CD8-positive, alpha-beta memory T cell (primary cell): ENCODE data around the gene LBR. TPM values are rescaled to one million over a fixed set of nuclear protein-coding genes. Genes with fewer than 3 reads are reported as not detected.
A peak's percentile ranks its signal among the peaks of the same experiment; 100 is the strongest.

Experiments
- CTCF ChIA-PET: fragments of 350-600 bp; sonication (Branson Sonifier 250); formaldehyde crosslinking; loops from one replicate; lab custom pipeline; 2021; ENCODE audit warnings: antibody characterized with exemption; lab: Charles Lee
- POLR2A ChIA-PET: fragments of 350-600 bp; sonication (Branson Sonifier 250); formaldehyde crosslinking; loops from one replicate; lab custom pipeline; 2021; ENCODE audit warnings: antibody characterized with exemption; lab: Charles Lee
- DNase-seq, 5 donors: peaks; one replicate each; pipeline versions ENCODE4 v3.0.0 to v3.0.0-alpha.2; 2020 to 2022; ENCODE audit warnings: mixed read lengths in 1 of 5
- H3K27ac ChIP-seq: one replicate; pipeline ENCODE4 v1.7.0; 2013; ENCODE audit warnings: low read depth, mild to moderate bottlenecking, low read length, moderate library complexity
- H3K27me3 ChIP-seq: 2 replicates; pipeline ENCODE4 v1.7.0; 2013; ENCODE audit warnings: low read length, mild to moderate bottlenecking; ENCODE audit not compliant: insufficient read depth, poor library complexity, severe bottlenecking
- H3K36me3 ChIP-seq: 2 replicates; pipeline ENCODE4 v1.7.0; 2013; ENCODE audit warnings: mild to moderate bottlenecking, low read length, moderate library complexity; ENCODE audit not compliant: insufficient read depth
- H3K4me1 ChIP-seq: 2 replicates; pipeline ENCODE4 v1.7.0; 2013; ENCODE audit warnings: mild to moderate bottlenecking, low read length, moderate library complexity; ENCODE audit not compliant: insufficient read depth
- H3K4me3 ChIP-seq: 2 replicates; pipeline ENCODE4 v1.7.0; 2013; ENCODE audit warnings: mild to moderate bottlenecking, low read length
- H3K9me3 ChIP-seq: 2 replicates; pipeline ENCODE4 v1.7.0; 2013; ENCODE audit warnings: mild to moderate bottlenecking, low read length
- H3K27ac Mint-ChIP-seq, 8 donors: one replicate each; pipeline ENCODE4 v1.8.0; 2020 to 2021; ENCODE audit warnings: mixed read lengths in 8 of 8, mild to moderate bottlenecking in 6 of 8, inconsistent platforms in 3 of 8, moderate library complexity in 3 of 8
- H3K27me3 Mint-ChIP-seq, 2 donors: one replicate each; pipeline ENCODE4 v1.8.0; 2020 to 2021; ENCODE audit warnings: mixed read lengths in 2 of 2, mild to moderate bottlenecking in 1 of 2, moderate library complexity in 1 of 2
- H3K36me3 Mint-ChIP-seq, 3 donors: one replicate each; pipeline ENCODE4 v1.8.0; 2020 to 2021; ENCODE audit warnings: mixed read lengths in 3 of 3, inconsistent platforms in 1 of 3, mild to moderate bottlenecking in 1 of 3
- H3K4me1 Mint-ChIP-seq, 3 donors: one replicate each; pipeline ENCODE4 v1.8.0; 2020 to 2021; ENCODE audit warnings: mixed read lengths in 3 of 3, inconsistent platforms in 1 of 3, mild to moderate bottlenecking in 1 of 3
- H3K4me3 Mint-ChIP-seq, 7 donors: one replicate each; pipeline ENCODE4 v1.8.0; 2020 to 2021; ENCODE audit warnings: mixed read lengths in 7 of 7, mild to moderate bottlenecking in 6 of 7, moderate library complexity in 4 of 7, inconsistent platforms in 2 of 7
- H3K9me3 Mint-ChIP-seq, 5 donors: one replicate each; pipeline ENCODE4 v1.8.0; 2020 to 2022; ENCODE audit warnings: mixed read lengths in 5 of 5, mild to moderate bottlenecking in 3 of 5, moderate library complexity in 2 of 5, inconsistent platforms in 1 of 5
- polyA plus RNA-seq: library from polyadenylated mRNA; unstranded; fragments of 300-500 nt; fragmentation: Illumina TruSeq; gene quantifications from one replicate; pipeline ENCODE4 v1.2.3, GENCODE V29; 2021
- total RNA-seq, 2 experiments: library from RNA; stranded (reverse); gene quantifications; one replicate each; pipeline ENCODE4 v1.2.3, GENCODE V29; 2021

Gene LBR
- total and polyA plus RNA-seq, 3 experiments from 2014 or later = 110 to 132 (median 125) TPM

DNA sequence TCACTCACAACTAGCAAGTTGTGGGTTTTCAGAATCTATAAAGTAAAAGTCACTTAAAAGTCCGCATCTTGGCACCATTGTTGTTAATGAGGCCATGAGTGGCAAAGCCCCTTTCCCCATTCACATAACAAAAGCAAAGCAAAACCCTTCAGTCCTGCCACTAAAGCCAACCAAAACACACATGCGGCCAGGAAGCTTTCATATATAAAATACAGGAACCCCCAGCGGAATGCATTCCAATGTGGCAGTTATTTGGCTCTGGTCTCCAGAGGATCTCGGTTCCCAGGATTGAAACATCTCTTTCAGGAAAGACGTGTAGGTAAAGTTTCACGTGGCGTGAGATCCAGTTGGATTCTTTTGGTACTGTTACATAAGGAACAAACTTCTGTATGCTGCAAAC is 2.5 kb upstream of the LBR start:
- peak overlapping the region in 1 of 7 donors; percentile 75 for H3K4me3 Mint-ChIP-seq
- H3K27me3 Mint-ChIP-seq = no peaks in the 10 kb centered on the region

DNA sequence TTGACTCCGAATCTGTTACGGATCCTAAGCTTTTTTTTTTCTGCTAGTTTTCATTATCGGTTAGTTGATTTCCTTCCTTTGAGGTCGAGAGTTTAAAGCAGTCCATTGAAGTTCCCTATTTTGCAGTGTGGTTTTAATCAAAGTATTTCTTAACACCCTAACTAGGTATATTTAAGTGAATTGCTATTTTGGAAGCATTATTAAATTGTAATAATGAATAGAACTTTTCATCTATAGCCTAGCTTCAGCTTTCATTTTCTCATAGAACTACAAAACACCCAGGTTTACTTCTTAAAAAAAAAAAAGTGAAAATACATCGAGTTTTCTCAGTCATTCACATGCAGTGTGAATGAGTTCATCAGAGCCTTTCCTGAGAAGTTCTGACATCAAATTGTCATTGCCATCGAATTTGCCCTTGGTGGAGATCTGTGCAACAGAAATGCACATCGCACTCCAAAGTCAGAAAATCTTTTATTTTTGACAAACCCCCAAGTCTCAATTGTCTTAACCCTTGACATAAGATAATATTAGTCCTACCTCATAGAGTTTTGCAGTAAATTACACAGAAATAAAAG is 1.1 kb upstream of the LBR start:
- no peaks in the 10 kb centered on the region for H3K27me3 Mint-ChIP-seq
- Histone ChIP-seq H3K27ac (peak overlapping the region; percentile 86), H3K9me3 (no peaks in the 10 kb centered on the region), H3K4me1 (peaks cover 34% of the 10 kb centered on the region), H3K27me3 (no peaks in the 10 kb centered on the region), H3K4me3 (peak overlapping the region; percentile 88), H3K36me3 (no peaks in the 10 kb centered on the region)
- H3K4me3 Mint-ChIP-seq = peak overlapping the region; percentile 86 to 95 (median 91)
- peaks cover 35 to 40% (median 39%) of the 10 kb centered on the region in 3 donors for H3K4me1 Mint-ChIP-seq
- ChIA-PET POLR2A (interaction anchor here (1.0 to 4.9 kb wide), 11 partner anchors 12 to 634 kb away, joined by 3 to 98 read pairs (median 6); partner anchors contain the start of genes H3-3A, SDE2, SRP9 and TMEM63A), CTCF (interaction anchor here (0.6 to 3.4 kb wide), 7 partner anchors 9 to 45 kb away, joined by 3 to 35 read pairs (median 7); no protein-coding TSS in a partner anchor)
- H3K27ac Mint-ChIP-seq = peak overlapping the region; percentile 38 to 96 (median 92)
- H3K36me3 Mint-ChIP-seq = peaks cover 0 to 13% (median 0%) of the 10 kb centered on the region in 3 donors
- no peak for DNase-seq
- no peaks in the 10 kb centered on the region for H3K9me3 Mint-ChIP-seq

More for the DNA sequence above, 2.5 kb upstream of the LBR start:
- H3K9me3 ChIP-seq = no peaks in the 10 kb centered on the region
- no peak overlapping the region for H3K27ac ChIP-seq
- H3K9me3 Mint-ChIP-seq = no peaks in the 10 kb centered on the region
- POLR2A ChIA-PET = interaction anchor here (0.7 to 0.8 kb wide), 2 partner anchors 37 to 730 kb away, joined by 3 to 5 read pairs; no protein-coding TSS in a partner anchor
- DNase-seq = no peak
- H3K36me3 Mint-ChIP-seq = peaks cover 0 to 13% (median 0%) of the 10 kb centered on the region in 3 donors
- peaks cover 21% of the 10 kb centered on the region for H3K4me1 ChIP-seq
- H3K27me3 ChIP-seq = no peaks in the 10 kb centered on the region
- peaks cover 22 to 26% (median 25%) of the 10 kb centered on the region in 3 donors for H3K4me1 Mint-ChIP-seq
- no peaks in the 10 kb centered on the region for H3K36me3 ChIP-seq
- no peak overlapping the region for H3K4me3 ChIP-seq
- CTCF ChIA-PET = interaction anchor here (2.6 kb wide), 1 partner anchor 11 kb away, joined by 7 read pairs; no protein-coding TSS in a partner anchor
- peak overlapping the region in 1 of 8 donors; percentile 40 for H3K27ac Mint-ChIP-seq

GRCh38 chr1:225428068-225428880 is 436 bp upstream of the LBR start:
- peaks cover 41% of the 10 kb centered on the region for H3K4me1 ChIP-seq
- Mint-ChIP-seq H3K36me3 (peaks cover 0 to 19% (median 0%) of the 10 kb centered on the region in 3 donors), H3K27me3 (no peaks in the 10 kb centered on the region), H3K4me1 (peaks cover 42 to 46% (median 46%) of the 10 kb centered on the region in 3 donors), H3K9me3 (no peaks in the 10 kb centered on the region), H3K4me3 (peak overlapping the region; percentile 86 to 95 (median 91)), H3K27ac (peak overlapping the region; percentile 87 to 96 (median 93))
- peak; percentile 88 to 95 (median 89) for DNase-seq
- POLR2A ChIA-PET = interaction anchor here (0.6 to 4.9 kb wide), 14 partner anchors 13 to 635 kb away, joined by 3 to 98 read pairs (median 4); partner anchors contain the start of genes H3-3A, SDE2, SRP9 and TMEM63A
- H3K4me3 ChIP-seq = peak overlapping the region; percentile 88
- H3K27me3 ChIP-seq = no peaks in the 10 kb centered on the region
- H3K27ac ChIP-seq = peak overlapping the region; percentile 86
- CTCF ChIA-PET = interaction anchor here (0.6 to 3.4 kb wide), 7 partner anchors 10 to 46 kb away, joined by 3 to 35 read pairs (median 7); no protein-coding TSS in a partner anchor
- no peaks in the 10 kb centered on the region for H3K9me3 ChIP-seq
- no peaks in the 10 kb centered on the region for H3K36me3 ChIP-seq

DNA sequence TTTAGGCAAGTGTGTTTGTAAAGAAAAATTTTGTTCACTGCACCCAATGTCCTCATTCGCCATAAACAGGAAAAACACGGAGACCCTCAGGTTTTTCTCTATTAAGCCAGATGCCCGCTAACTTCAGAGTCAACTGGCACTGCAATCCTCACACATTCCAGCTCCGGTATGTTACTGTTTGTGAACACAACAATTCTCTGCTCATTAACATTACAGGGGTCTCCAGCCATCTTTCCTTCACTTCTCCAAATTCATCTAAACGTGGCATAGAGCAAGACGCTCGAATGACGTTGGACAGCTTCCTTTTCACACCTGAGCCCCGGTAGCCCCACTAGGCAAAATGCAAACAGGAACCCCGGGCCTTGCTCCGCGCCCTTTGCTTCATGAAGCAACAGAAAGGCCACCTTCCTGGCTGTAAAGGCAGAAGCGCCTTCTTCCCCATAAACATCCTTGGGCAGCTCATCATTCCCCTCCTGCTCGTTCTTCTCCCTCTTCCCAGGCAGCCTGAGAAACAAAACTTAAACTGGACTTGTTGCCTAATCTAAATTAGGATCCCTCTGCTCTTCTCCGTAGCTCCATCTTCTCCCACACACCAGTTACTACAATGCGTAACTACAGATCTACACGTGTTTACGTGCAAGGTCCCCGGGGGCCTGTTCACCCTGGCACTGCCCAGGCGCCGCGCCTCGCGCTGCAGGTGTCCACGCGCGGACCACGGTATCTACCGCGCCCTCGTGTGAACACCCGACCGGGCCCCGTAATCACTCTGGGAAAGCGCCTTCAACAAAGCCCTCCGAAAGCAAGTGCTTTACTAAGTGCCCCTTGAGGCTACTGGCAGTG is 1.2 kb downstream of the LBR start:
- Histone ChIP-seq H3K4me3 (peak overlapping the region; percentile 88), H3K27ac (peak overlapping the region; percentile 86), H3K9me3 (no peaks in the 10 kb centered on the region), H3K36me3 (no peaks in the 10 kb centered on the region), H3K27me3 (no peaks in the 10 kb centered on the region), H3K4me1 (peaks cover 47% of the 10 kb centered on the region)
- peak in 3 of 5 donors; percentile 18 to 44 (median 28) for DNase-seq
- CTCF ChIA-PET = interaction anchor here (1.6 to 3.4 kb wide), 6 partner anchors 12 to 47 kb away, joined by 4 to 35 read pairs (median 6); no protein-coding TSS in a partner anchor
- Mint-ChIP-seq H3K4me3 (peak overlapping the region; percentile 86 to 98 (median 90)), H3K27me3 (no peaks in the 10 kb centered on the region), H3K36me3 (peaks cover 0 to 33% (median 2%) of the 10 kb centered on the region in 3 donors), H3K27ac (peak overlapping the region; percentile 61 to 98 (median 86)), H3K4me1 (peaks cover 58 to 63% (median 62%) of the 10 kb centered on the region in 3 donors), H3K9me3 (no peaks in the 10 kb centered on the region)
- POLR2A ChIA-PET = interaction anchor here (0.6 to 4.9 kb wide), 9 partner anchors 18 to 638 kb away, joined by 3 to 98 read pairs (median 6); partner anchors contain the start of genes H3-3A and SDE2

DNA sequence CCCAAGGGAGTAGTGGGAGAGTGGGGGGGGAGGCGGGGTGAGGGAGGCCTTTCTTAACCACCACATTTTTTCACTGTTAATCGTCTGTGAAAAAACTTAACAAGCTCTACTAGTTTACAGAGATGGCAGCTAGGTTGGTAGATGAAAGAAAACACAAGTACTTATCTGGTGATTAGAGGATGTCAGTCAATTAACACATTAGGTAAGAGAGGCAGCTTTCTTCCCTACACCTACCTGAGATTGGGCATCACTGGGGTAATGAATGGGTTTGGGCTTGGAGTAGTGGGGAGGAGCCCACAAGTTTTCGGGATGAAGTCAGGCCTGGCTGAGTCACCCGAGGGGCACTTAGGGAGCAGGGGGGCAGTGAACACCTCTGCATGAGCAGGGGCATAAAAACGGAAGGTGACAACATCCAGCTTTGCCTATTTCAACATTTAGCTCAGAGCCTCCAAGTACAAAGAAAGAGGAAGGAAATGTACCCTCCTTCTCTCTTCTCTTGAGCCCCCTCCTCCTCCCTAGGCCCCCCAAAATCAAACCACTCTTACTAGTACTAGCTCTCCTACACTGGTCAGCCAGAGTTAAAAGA is 2.5 kb downstream of the LBR start:
- H3K4me1 ChIP-seq = peaks cover 47% of the 10 kb centered on the region
- DNase-seq = no peak
- no peaks in the 10 kb centered on the region for H3K9me3 ChIP-seq
- H3K27me3 Mint-ChIP-seq = no peaks in the 10 kb centered on the region
- no peaks in the 10 kb centered on the region for H3K9me3 Mint-ChIP-seq
- H3K36me3 ChIP-seq = no peaks in the 10 kb centered on the region
- peak overlapping the region; percentile 86 to 98 (median 90) for H3K4me3 Mint-ChIP-seq
- peak overlapping the region; percentile 86 for H3K27ac ChIP-seq
- peaks cover 64 to 72% (median 72%) of the 10 kb centered on the region in 3 donors for H3K4me1 Mint-ChIP-seq
- ChIA-PET CTCF (interaction anchor here (1.0 to 1.6 kb wide), 2 partner anchors 42 to 53 kb away, joined by 3 to 4 read pairs; no protein-coding TSS in a partner anchor), POLR2A (interaction anchor here (0.6 to 4.9 kb wide), 2 partner anchors 12 to 20 kb away, joined by 6 to 98 read pairs; no protein-coding TSS in a partner anchor)
- H3K4me3 ChIP-seq = peak overlapping the region; percentile 88
- no peaks in the 10 kb centered on the region for H3K27me3 ChIP-seq
- peak overlapping the region; percentile 61 to 96 (median 86) for H3K27ac Mint-ChIP-seq
- H3K36me3 Mint-ChIP-seq = peaks cover 0 to 43% (median 3%) of the 10 kb centered on the region in 3 donors

DNA sequence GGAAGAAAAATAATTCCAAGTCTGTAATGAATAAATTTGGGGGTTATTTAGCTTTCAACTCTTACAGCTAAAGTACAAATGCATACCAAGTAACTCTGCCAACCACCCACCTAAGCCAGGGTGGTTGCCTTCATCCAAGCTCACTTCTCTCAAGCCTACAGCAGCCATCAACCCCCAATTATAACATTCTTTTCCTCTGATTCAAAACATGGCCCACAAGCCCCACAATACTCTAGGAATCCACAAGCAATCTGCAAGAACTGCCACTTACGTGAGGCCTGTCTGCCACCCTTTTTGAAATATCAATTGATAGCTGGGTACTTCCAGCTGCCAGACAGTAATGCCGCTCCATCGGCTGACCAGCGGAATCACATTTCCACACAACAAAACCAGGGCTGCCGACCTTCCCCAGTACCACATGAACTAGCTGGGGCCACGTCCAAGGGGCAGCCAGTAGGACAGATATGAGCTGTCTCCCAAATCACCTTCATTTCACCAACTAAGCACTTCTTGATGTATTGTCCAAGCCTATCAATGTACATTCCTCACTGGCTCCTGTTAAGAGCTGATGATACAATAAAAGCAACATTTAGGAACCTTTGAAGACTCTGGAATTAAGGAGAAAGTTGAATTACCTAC is 3.2 kb downstream of the LBR start:
- H3K27me3 Mint-ChIP-seq = no peaks in the 10 kb centered on the region
- H3K36me3 ChIP-seq = peaks cover 6% of the 10 kb centered on the region
- peak overlapping the region; percentile 58 to 98 (median 90) for H3K4me3 Mint-ChIP-seq
- peak overlapping the region in 7 of 8 donors; percentile 44 to 96 (median 62) for H3K27ac Mint-ChIP-seq
- CTCF ChIA-PET = interaction anchor here (0.6 to 1.2 kb wide), 3 partner anchors 50 to 397 kb away, joined by 3 to 5 read pairs (median 3); no protein-coding TSS in a partner anchor
- H3K4me1 ChIP-seq = peaks cover 47% of the 10 kb centered on the region
- POLR2A ChIA-PET = interaction anchor here (4.9 kb wide), 1 partner anchor 20 kb away, joined by 98 read pairs; no protein-coding TSS in a partner anchor
- H3K9me3 Mint-ChIP-seq = no peaks in the 10 kb centered on the region
- peaks cover 65 to 75% (median 74%) of the 10 kb centered on the region in 3 donors for H3K4me1 Mint-ChIP-seq
- DNase-seq = no peak
- H3K27ac ChIP-seq = no peak overlapping the region
- H3K27me3 ChIP-seq = no peaks in the 10 kb centered on the region
- peaks cover 0 to 46% (median 5%) of the 10 kb centered on the region in 3 donors for H3K36me3 Mint-ChIP-seq
- H3K9me3 ChIP-seq = no peaks in the 10 kb centered on the region
- H3K4me3 ChIP-seq = peak overlapping the region; percentile 88
